Common myeloid progenitor, CD34-positive (primary cell): ENCODE results near the gene TMEM82.

Experiments used
- CTCF ChIA-PET: fragments of 350-600 bp; sonication (Branson Sonifier 250); formaldehyde crosslinking; loops from one replicate; lab custom pipeline; 2021; ENCODE audit warnings: antibody characterized with exemption; lab: Charles Lee
- POLR2A ChIA-PET: fragments of 350-600 bp; sonication (Branson Sonifier 250); formaldehyde crosslinking; loops from one replicate; lab custom pipeline; 2021; ENCODE audit warnings: antibody characterized with exemption; lab: Charles Lee
- DNase-seq, 3 donors: peaks; one replicate each; pipeline versions ENCODE4 v3.0.0 to v3.0.0-alpha.2; 2013
- H3K27ac ChIP-seq, 2 experiments: 1 replicate in 1 of 2; 2 replicates in 1 of 2; pipeline ENCODE4 v1.7.0; 2013; ENCODE audit warnings: inconsistent platforms in 2 of 2, low read length in 2 of 2, mild to moderate bottlenecking in 2 of 2, low read depth in 1 of 2, moderate library complexity in 1 of 2; ENCODE audit not compliant: severe bottlenecking in 2 of 2, insufficient read depth in 1 of 2, poor library complexity in 1 of 2
- H3K27me3 ChIP-seq, 5 experiments: replicated peaks in 2 of 5; 1 replicate in 3 of 5; 2 replicates in 2 of 5; pipeline versions ENCODE4 v1.6.1 to v1.7.0; 2013; ENCODE audit warnings: low read length in 4 of 5, mild to moderate bottlenecking in 2 of 5, moderate library complexity in 2 of 5, inconsistent platforms in 1 of 5; ENCODE audit not compliant: insufficient read depth in 5 of 5, control insufficient read depth in 4 of 5
- H3K36me3 ChIP-seq, 4 experiments: 1 replicate in 2 of 4; 2 replicates in 2 of 4; pipeline versions ENCODE4 v1.6.1 to v1.7.0; 2013; ENCODE audit warnings: low read length in 3 of 4, control low read depth in 1 of 4, mild to moderate bottlenecking in 1 of 4; ENCODE audit not compliant: control insufficient read depth in 4 of 4, insufficient read depth in 4 of 4
- H3K4me1 ChIP-seq, 4 experiments: 1 replicate in 3 of 4; 2 replicates in 1 of 4; pipeline versions ENCODE4 v1.6.1 to v1.7.1; 2013; ENCODE audit warnings: low read length in 3 of 4, mild to moderate bottlenecking in 3 of 4, control low read depth in 1 of 4, inconsistent platforms in 1 of 4, moderate library complexity in 1 of 4; ENCODE audit not compliant: control insufficient read depth in 4 of 4, insufficient read depth in 4 of 4; ENCODE audit errors: control extremely low read depth in 1 of 4
- H3K4me3 ChIP-seq, 7 experiments: 1 replicate in 4 of 7; 2 replicates in 3 of 7; pipeline versions ENCODE4 v1.5.1 to v1.7.0; 2013; ENCODE audit warnings: mild to moderate bottlenecking in 7 of 7, low read length in 6 of 7, moderate library complexity in 6 of 7, inconsistent platforms in 2 of 7, low read depth in 2 of 7, control low read depth in 1 of 7; ENCODE audit not compliant: insufficient read depth in 4 of 7, control insufficient read depth in 1 of 7; ENCODE audit errors: extremely low read depth in 1 of 7
- H3K9me3 ChIP-seq, 5 experiments: 1 replicate in 4 of 5; 2 replicates in 1 of 5; pipeline versions ENCODE4 v1.6.1 to v1.7.1; 2013; ENCODE audit warnings: low read length in 4 of 5, mild to moderate bottlenecking in 2 of 5, inconsistent platforms in 1 of 5, low read depth in 1 of 5, moderate library complexity in 1 of 5; ENCODE audit not compliant: control insufficient read depth in 4 of 5, insufficient read depth in 2 of 5; ENCODE audit errors: control extremely low read depth in 1 of 5
- WGBS: methylation state at CpG from one replicate; pipeline ENCODE4 v1.1.5; 2013; ENCODE audit not compliant: insufficient coverage; 5-methylcytosine and 5-hydroxymethylcytosine counted together

TMEM82 gene

GRCh38 chr1:15730936-15731335 lies 11.4 kb upstream of the TMEM82 start:
- CTCF ChIA-PET: interaction anchor here (0.7 to 1.5 kb wide), 3 partner anchors 10 to 11 kb away, joined by 3 to 4 read pairs (median 3); no protein-coding TSS in a partner anchor
- no peaks in the 10 kb centered on the region for H3K27me3 ChIP-seq
- POLR2A ChIA-PET: interaction anchor here (0.6 kb wide), 1 partner anchor 17 kb away, joined by 3 read pairs; no protein-coding TSS in a partner anchor
- WGBS: 98% methylated on average over 14 of the region's 16 CpGs
- H3K4me1 ChIP-seq: peaks cover 0 to 3% (median 0%) of the 10 kb centered on the region in 4 experiments
- H3K4me3 ChIP-seq: no peak overlapping the region
- no peak overlapping the region for H3K27ac ChIP-seq
- no peaks in the 10 kb centered on the region for H3K9me3 ChIP-seq
- DNase-seq: no peak
- H3K36me3 ChIP-seq: peaks cover 4 to 89% (median 56%) of the 10 kb centered on the region in 4 experiments

GRCh38 chr1:15731735-15732685 lies 10.3 kb upstream of the TMEM82 start:
- 96% methylated on average over 36 of the region's 39 CpGs for WGBS
- Histone ChIP-seq H3K27me3 (no peaks in the 10 kb centered on the region), H3K27ac (no peak overlapping the region), H3K36me3 (peaks cover 4 to 79% (median 51%) of the 10 kb centered on the region in 4 experiments), H3K9me3 (no peaks in the 10 kb centered on the region), H3K4me3 (no peak overlapping the region), H3K4me1 (peaks cover 0 to 3% (median 0%) of the 10 kb centered on the region in 4 experiments)
- POLR2A ChIA-PET: interaction anchor here (0.6 to 1.0 kb wide), 2 partner anchors 19 to 96 kb away, joined by 3 read pairs; no protein-coding TSS in a partner anchor
- no peak for DNase-seq
- CTCF ChIA-PET: interaction anchor here (0.7 to 1.5 kb wide), 3 partner anchors 9 to 12 kb away, joined by 3 to 4 read pairs (median 3); no protein-coding TSS in a partner anchor

- H3K4me3 ChIP-seq: no peak overlapping the region
- 95% methylated on average over 6 of the region's 7 CpGs for WGBS
- no peak overlapping the region for H3K27ac ChIP-seq
- no peaks in the 10 kb centered on the region for H3K27me3 ChIP-seq
- ChIA-PET POLR2A (interaction anchor here (0.6 to 1.0 kb wide), 2 partner anchors 23 to 96 kb away, joined by 3 read pairs; no protein-coding TSS in a partner anchor), CTCF (no interaction called here)
- no peaks in the 10 kb centered on the region for H3K9me3 ChIP-seq
- peaks cover 0 to 3% (median 0%) of the 10 kb centered on the region in 4 experiments for H3K4me1 ChIP-seq
- peaks cover 4 to 72% (median 47%) of the 10 kb centered on the region in 4 experiments for H3K36me3 ChIP-seq
- no peak for DNase-seq
Measured at GRCh38 chr1:15732686-15733081, 9.6 kb upstream of the TMEM82 start.

- Histone ChIP-seq H3K27ac (no peak overlapping the region), H3K27me3 (no peaks in the 10 kb centered on the region), H3K4me1 (peaks cover 0 to 3% (median 0%) of the 10 kb centered on the region in 4 experiments), H3K36me3 (peaks cover 2 to 66% (median 41%) of the 10 kb centered on the region in 4 experiments), H3K9me3 (no peaks in the 10 kb centered on the region), H3K4me3 (no peak overlapping the region)
- ChIA-PET POLR2A (interaction anchor here (0.6 kb wide), 1 partner anchor 23 kb away, joined by 3 read pairs; no protein-coding TSS in a partner anchor), CTCF (no interaction called here)
- WGBS: 92% methylated on average over 10 of the region's 11 CpGs
- DNase-seq: no peak
Measured at GRCh38 chr1:15733218-15733725, 9.0 kb upstream of the TMEM82 start.

- H3K4me1 ChIP-seq: peaks cover 0 to 3% (median 0%) of the 10 kb centered on the region in 4 experiments
- DNase-seq: no peak
- H3K27me3 ChIP-seq: no peaks in the 10 kb centered on the region
- H3K4me3 ChIP-seq: no peak overlapping the region
- H3K9me3 ChIP-seq: no peaks in the 10 kb centered on the region
- ChIA-PET POLR2A (no interaction called here), CTCF (no interaction called here)
- 96% methylated on average over 26 of the region's 27 CpGs for WGBS
- peaks cover 2 to 61% (median 38%) of the 10 kb centered on the region in 4 experiments for H3K36me3 ChIP-seq
- no peak overlapping the region for H3K27ac ChIP-seq
Measured at GRCh38 chr1:15733726-15734226, 8.5 kb upstream of the TMEM82 start.

GRCh38 chr1:15734296-15734695 lies 8.0 kb upstream of the TMEM82 start:
- H3K27me3 ChIP-seq: no peaks in the 10 kb centered on the region
- ChIA-PET CTCF (no interaction called here), POLR2A (no interaction called here)
- peaks cover 0 to 3% (median 0%) of the 10 kb centered on the region in 4 experiments for H3K4me1 ChIP-seq
- H3K9me3 ChIP-seq: no peaks in the 10 kb centered on the region
- no peak overlapping the region for H3K27ac ChIP-seq
- peaks cover 2 to 56% (median 35%) of the 10 kb centered on the region in 4 experiments for H3K36me3 ChIP-seq
- WGBS: 94% methylated on average over 7 of the region's 13 CpGs
- H3K4me3 ChIP-seq: no peak overlapping the region
- DNase-seq: no peak
